Ectodermal cell (in vitro differentiated cells): Measurements from ENCODE around the gene CPHXL2.

Experiments
- H3K27ac ChIP-seq: 2 replicates; pipeline ENCODE4 v1.7.0; 2013; ENCODE audit warnings: mild to moderate bottlenecking, low read depth, low read length; ENCODE audit not compliant: insufficient read depth, poor library complexity, severe bottlenecking
- H3K27me3 ChIP-seq: 2 replicates; pipeline ENCODE4 v1.7.0; 2013; ENCODE audit warnings: mild to moderate bottlenecking, low read length; ENCODE audit not compliant: insufficient read depth, control insufficient read depth, poor library complexity, severe bottlenecking
- H3K36me3 ChIP-seq: one replicate; pipeline ENCODE4 v1.7.0; 2013; ENCODE audit warnings: low read length; ENCODE audit not compliant: control insufficient read depth, insufficient read depth
- H3K4me1 ChIP-seq: one replicate; pipeline ENCODE4 v1.7.0; 2013; ENCODE audit warnings: low read length; ENCODE audit not compliant: control insufficient read depth, insufficient read depth
- H3K4me3 ChIP-seq: 2 replicates; pipeline ENCODE4 v1.7.0; 2013; ENCODE audit warnings: low read depth, low read length, control low read depth; ENCODE audit not compliant: insufficient read depth
- H3K9me3 ChIP-seq: 2 replicates; pipeline ENCODE4 v1.7.0; 2013; ENCODE audit warnings: mild to moderate bottlenecking, low read length, moderate library complexity; ENCODE audit not compliant: control insufficient read depth
- WGBS, 2 experiments: methylation state at CpG; one replicate each; pipeline ENCODE4 v1.1.7; 2013; ENCODE audit warnings: missing lambda C conversion rate in 2 of 2; 5-methylcytosine and 5-hydroxymethylcytosine counted together

CPHXL2 gene

GRCh38 chr16:75644240-75645012, 32.4 kb downstream of the CPHXL2 start:
- Histone ChIP-seq H3K4me3 (no peak overlapping the region), H3K4me1 (peaks cover 4% of the 10 kb centered on the region), H3K27ac (no peak overlapping the region), H3K9me3 (no peaks in the 10 kb centered on the region), H3K27me3 (no peaks in the 10 kb centered on the region), H3K36me3 (peaks cover 15% of the 10 kb centered on the region)
- WGBS, 2 experiments = 97% methylated on average over 7 of the region's 7 CpGs

DNA sequence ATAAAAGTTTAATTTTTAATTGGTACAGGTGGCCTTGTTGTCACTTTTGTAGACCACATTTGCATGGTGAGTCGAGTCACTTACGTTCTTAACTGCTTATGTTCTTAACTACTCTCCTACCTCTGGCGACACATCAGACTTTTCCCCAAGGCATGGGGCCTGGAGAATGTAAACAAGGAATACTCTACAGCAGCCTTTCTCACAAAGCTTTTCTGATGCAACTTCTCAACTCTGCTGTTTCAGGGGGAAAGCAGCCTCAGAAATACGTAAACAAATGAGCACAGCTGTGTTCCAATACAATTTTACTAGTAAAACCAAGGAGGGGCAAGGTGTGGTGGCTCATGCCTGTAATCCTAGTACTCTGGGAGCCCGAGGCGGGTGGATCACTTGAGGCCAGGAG, 36.2 kb downstream of the CPHXL2 start:
- no peaks in the 10 kb centered on the region for H3K4me1 ChIP-seq
- H3K4me3 ChIP-seq = no peak overlapping the region
- H3K27ac ChIP-seq = no peak overlapping the region
- H3K27me3 ChIP-seq = no peaks in the 10 kb centered on the region
- whole genome bisulfite sequencing, 2 experiments = 93 to 97% methylated on average over 6 of the region's 6 CpGs
- no peaks in the 10 kb centered on the region for H3K9me3 ChIP-seq
- peaks cover 28% of the 10 kb centered on the region for H3K36me3 ChIP-seq

DNA sequence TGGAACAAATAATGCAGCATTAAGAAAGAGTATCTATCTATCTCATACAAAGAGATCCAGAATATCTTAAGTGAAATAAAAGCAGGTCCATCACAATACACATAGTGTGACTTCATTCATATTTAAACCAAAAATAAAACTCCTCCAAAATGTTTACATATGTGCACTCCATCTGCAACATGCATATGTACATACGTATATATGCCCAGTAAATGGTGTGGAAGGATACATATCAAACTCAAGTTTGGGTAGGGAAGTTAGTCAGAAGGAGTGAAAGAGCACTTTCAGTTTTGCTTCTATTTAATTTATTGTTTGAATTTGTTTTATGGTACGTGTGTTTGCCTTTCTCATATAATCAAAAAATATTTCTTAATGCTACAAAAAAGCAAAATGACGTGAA, 41.8 kb downstream of the CPHXL2 start:
- Histone ChIP-seq H3K27ac (no peak overlapping the region), H3K4me3 (no peak overlapping the region), H3K9me3 (no peaks in the 10 kb centered on the region), H3K4me1 (no peaks in the 10 kb centered on the region), H3K27me3 (no peaks in the 10 kb centered on the region), H3K36me3 (peaks cover 50% of the 10 kb centered on the region)
- WGBS, 2 experiments = 88 to 94% methylated on average over 1 to 2 of the region's 3 CpGs

DNA sequence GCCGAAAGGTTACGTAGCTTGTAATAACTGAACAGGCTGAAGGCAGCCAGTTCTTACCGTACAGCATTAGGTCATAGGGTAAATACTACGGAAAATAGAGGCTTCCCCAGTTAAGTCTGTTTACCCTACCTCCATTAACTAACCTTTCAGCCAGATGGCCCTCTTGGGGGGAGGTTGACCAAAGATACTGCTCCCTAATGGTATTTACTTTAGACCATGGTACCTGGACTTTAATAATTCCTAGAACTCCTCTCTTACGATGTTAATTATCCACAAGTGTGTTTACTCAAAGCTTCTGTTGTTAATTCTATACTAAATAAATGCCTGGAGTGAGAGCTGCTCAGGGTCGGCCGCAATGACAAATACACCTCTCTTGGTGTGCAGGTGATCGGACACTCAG, 44.0 kb downstream of the CPHXL2 start:
- Histone ChIP-seq H3K36me3 (peaks cover 68% of the 10 kb centered on the region), H3K9me3 (no peaks in the 10 kb centered on the region), H3K27me3 (no peaks in the 10 kb centered on the region), H3K4me1 (no peaks in the 10 kb centered on the region), H3K27ac (no peak overlapping the region), H3K4me3 (no peak overlapping the region)
- 94% methylated on average over 7 to 8 of the region's 8 CpGs for WGBS, 2 experiments

GRCh38 chr16:75630052-75630451, 46.8 kb downstream of the CPHXL2 start:
- Histone ChIP-seq H3K36me3 (peaks cover 74% of the 10 kb centered on the region), H3K27me3 (no peaks in the 10 kb centered on the region), H3K4me3 (no peak overlapping the region), H3K27ac (no peak overlapping the region), H3K4me1 (no peaks in the 10 kb centered on the region), H3K9me3 (no peaks in the 10 kb centered on the region)
- 95 to 97% methylated on average over 3 of the region's 3 CpGs for WGBS, 2 experiments

DNA sequence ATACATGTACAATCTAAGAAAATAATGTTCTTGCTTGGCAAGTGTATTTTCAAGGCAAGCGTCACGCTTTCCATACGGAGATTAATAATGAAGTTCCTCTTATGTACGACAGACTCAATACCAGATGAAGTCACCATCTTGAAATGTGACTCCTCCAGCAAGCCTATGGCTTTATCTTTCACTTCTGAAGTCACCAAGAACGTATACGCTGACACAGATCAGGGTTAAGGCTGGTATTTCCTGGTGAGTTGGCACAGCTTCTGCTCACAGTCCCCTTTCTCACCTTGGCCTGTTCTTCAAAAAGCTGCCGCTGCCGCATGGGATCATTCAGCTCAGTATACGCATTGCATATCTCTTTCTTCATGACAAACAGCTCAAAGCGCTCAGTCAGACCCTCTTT, 47.7 kb downstream of the CPHXL2 start:
- H3K9me3 ChIP-seq = no peaks in the 10 kb centered on the region
- H3K36me3 ChIP-seq = peaks cover 67% of the 10 kb centered on the region
- no peaks in the 10 kb centered on the region for H3K27me3 ChIP-seq
- no peak overlapping the region for H3K4me3 ChIP-seq
- no peaks in the 10 kb centered on the region for H3K4me1 ChIP-seq
- WGBS, 2 experiments = 95 to 96% methylated on average over 10 of the region's 10 CpGs
- no peak overlapping the region for H3K27ac ChIP-seq

GRCh38 chr16:75628351-75628750, 48.5 kb downstream of the CPHXL2 start:
- Histone ChIP-seq H3K27me3 (no peaks in the 10 kb centered on the region), H3K36me3 (peaks cover 61% of the 10 kb centered on the region), H3K4me3 (no peak overlapping the region), H3K4me1 (no peaks in the 10 kb centered on the region), H3K9me3 (no peaks in the 10 kb centered on the region), H3K27ac (no peak overlapping the region)
- WGBS, 2 experiments = 96 to 99% methylated on average over 4 of the region's 4 CpGs

GRCh38 chr16:75627851-75628250, 49.0 kb downstream of the CPHXL2 start:
- H3K4me3 ChIP-seq = no peak overlapping the region
- H3K9me3 ChIP-seq = no peaks in the 10 kb centered on the region
- H3K27me3 ChIP-seq = no peaks in the 10 kb centered on the region
- no peaks in the 10 kb centered on the region for H3K4me1 ChIP-seq
- H3K27ac ChIP-seq = no peak overlapping the region
- WGBS, 2 experiments = 95 to 100% methylated on average over 3 of the region's 3 CpGs
- peaks cover 59% of the 10 kb centered on the region for H3K36me3 ChIP-seq

GRCh38 chr16:75626806-75627205, 50.0 kb downstream of the CPHXL2 start:
- H3K27ac ChIP-seq = no peak overlapping the region

DNA sequence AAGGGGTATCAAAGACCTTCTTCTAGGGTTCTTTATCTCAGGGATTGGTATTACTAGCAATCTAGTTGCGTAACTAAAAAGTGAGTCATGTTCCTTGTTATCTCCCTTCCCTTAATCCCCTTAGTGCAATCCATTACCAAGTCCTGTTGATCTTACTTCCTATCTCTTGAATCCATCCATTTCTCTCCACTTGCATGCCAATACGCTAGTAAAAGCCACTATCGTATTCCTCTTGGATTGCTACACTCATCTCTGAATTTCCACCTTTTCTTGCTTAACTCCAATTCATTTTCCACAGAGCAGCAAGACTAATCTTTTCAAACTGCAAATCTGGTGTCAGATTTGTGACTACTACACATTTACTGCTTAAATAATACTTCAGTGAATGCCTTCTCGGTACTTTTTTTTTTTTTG, 51.9 kb downstream of the CPHXL2 start:
- H3K4me3 ChIP-seq = no peak overlapping the region
- H3K27me3 ChIP-seq = no peaks in the 10 kb centered on the region
- H3K36me3 ChIP-seq = peaks cover 49% of the 10 kb centered on the region
- no peaks in the 10 kb centered on the region for H3K9me3 ChIP-seq
- 91 to 95% methylated on average over 4 of the region's 4 CpGs for WGBS, 2 experiments
- peaks cover 7% of the 10 kb centered on the region for H3K4me1 ChIP-seq
- no peak overlapping the region for H3K27ac ChIP-seq

More at GRCh38 chr16:75626806-75627205, 50.0 kb downstream of the CPHXL2 start:
- Histone ChIP-seq H3K4me3 (no peak overlapping the region), H3K9me3 (no peaks in the 10 kb centered on the region), H3K27me3 (no peaks in the 10 kb centered on the region), H3K36me3 (peaks cover 57% of the 10 kb centered on the region), H3K4me1 (peaks cover 5% of the 10 kb centered on the region)
- WGBS, 2 experiments = 93 to 95% methylated on average over 4 of the region's 4 CpGs
